ENCODE data around the gene MAGI1. TPM values are rescaled to one million over a fixed set of nuclear protein-coding genes. Genes with fewer than 3 reads are reported as not detected.
"Not testable (repeated sequence)": the region's sequence is repeated elsewhere in the genome, so short reads cannot be mapped to it uniquely, and the experiment has no call there.

Gene MAGI1
- total RNA-seq, 1 donor from 2014 or later: 44.9 TPM

DNA sequence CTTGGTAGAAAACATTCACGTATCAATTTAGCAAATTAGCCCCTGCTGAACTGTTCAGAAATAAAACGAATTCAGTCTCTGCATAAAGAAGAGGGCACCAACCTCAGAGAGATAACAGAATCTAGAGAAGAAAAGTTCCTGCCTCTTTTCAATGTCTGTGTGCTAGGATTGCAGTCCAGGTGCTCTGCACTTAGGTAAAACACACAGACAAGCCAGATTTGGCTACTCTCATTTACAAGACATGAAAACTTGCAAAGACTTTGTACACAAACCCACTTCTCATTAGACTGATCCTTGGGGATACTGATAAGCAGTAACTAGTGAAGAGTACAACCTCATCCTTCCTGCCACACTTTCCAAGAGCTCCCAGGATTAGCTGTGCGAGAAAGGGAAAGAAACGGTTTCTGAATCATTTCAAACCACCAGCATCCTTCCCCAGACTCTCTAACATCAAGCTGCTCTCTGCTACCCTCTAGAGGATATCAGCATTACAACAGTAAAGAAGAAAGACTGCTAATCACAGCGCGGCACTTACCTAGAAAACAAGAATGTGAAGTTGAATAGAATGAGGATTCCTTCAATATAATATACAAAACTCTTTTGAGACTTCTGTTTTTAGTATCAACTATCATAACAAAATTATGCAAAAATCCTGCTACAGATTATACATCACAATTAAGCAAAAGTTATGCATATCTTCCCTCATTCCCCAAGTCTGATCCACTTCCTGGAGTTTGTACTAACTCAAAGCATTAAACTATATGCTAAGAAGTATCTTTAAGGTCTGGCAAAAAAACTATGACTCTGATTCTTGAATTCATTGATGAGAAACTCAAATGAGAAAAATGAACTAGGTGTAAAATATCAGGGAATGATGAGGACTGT, 306.4 kb downstream of the MAGI1 start:
- DNase-seq (ENCODE audit: extremely low read depth, low read depth, low spot score): peak; percentile 39

DNA sequence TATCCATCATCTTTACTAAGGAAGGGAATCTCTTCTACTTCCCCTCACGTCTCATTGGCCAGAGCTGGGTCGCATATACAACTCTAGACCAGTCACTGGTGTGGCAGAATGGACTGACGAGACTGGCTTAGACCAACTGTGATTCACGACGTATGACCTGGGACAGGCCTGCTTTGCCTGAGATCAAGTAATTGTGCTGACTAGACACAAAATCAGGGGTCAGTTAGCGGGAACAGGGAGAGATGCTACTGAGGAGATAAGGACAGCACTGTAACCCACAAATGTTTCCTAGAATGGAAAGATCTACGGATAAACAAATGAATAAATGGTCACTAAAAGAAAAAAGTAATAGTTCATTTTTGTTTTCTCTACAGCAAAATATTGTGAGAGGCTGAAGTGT, 308.3 kb downstream of the MAGI1 start:
- DNase-seq (ENCODE audit: extremely low read depth, low read depth, low spot score): no peak

GRCh38 chr3:65729973-65730372, 308.7 kb downstream of the MAGI1 start:
- no peak for DNase-seq (ENCODE audit: extremely low read depth, low read depth, low spot score)

DNA sequence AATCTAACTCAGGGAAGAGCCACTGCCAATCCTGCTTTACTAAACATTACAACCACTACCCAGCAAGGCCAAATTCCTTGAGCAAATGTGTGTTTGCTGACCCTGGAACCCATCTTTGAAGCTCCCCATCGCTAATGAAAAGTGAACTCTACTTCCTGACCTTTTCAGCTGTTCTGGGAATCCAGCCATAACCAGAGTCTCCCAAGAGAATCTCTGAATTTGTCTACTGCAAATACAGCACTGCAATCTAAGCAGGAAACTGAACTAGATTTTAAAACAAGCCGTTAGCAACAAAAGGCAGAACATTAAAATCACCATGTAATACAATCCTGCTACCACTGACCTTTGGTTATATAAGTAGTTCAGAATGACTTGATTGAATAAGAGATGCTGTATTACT, 309.2 kb downstream of the MAGI1 start:
- no peak for DNase-seq (ENCODE audit: extremely low read depth, low read depth, low spot score)

DNA sequence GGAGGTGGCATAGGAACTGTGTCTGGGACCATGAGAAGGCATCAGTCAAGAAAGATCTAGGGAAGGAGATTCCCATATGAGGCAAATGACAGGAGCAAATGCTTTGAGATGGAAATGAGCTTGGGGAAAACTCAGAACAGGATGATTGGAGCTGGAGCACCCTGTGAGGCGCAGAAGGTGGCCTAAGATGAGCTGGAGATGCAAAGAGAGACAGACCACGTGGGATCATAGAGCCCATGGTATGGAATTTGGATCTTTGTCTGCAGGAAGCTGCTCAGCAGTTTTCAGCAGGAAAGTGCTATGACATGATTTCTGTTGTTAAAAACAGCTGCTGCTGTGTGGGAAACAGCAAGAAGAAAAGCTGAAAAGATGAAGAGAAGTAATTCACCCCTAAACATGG, 310.6 kb downstream of the MAGI1 start:
- no peak for DNase-seq (ENCODE audit: extremely low read depth, low read depth, low spot score)

- DNase-seq (ENCODE audit: extremely low read depth, low read depth, low spot score): no peak
These were observed 314.7 kb downstream of the MAGI1 start for GRCh38 chr3:65723985-65724384.

GRCh38 chr3:65723011-65723410, 315.7 kb downstream of the MAGI1 start:
- no peak for DNase-seq (ENCODE audit: extremely low read depth, low read depth, low spot score)

DNA sequence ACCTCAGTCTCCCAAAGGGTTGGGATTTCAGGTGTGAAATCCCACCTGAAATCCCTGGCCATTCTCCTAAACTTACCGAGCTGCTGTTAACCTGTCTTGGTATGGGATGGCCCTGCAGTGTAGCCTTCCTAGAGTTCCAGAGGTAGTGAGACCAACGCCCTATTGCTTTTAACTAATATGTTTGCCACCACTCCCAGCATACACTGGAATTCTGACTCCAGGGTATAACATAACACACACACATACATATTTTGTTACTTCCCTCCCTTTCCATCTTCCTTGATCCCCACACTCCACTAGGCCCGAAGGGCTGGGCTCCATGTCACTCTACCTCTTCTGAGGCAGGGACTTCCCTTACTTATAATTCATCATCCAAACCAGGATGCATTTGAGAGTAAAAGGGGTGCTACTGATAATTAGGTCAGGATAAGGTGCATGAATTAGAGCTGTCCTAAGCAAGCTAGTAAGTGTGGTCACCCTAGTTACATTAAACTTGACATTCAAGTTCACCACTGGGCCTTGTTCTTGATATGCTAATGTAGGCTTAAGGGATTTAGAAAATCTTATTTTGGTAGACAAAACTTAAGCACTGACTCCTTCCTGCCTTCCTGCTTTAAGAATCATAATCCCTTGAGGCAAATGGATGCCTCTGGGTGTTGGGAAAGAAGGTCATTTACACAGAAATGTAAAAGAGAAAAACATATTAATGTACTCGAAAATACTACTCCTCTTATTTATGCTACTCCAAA, 317.6 kb downstream of the MAGI1 start:
- no peak for DNase-seq (ENCODE audit: extremely low read depth, low read depth, low spot score)

DNA sequence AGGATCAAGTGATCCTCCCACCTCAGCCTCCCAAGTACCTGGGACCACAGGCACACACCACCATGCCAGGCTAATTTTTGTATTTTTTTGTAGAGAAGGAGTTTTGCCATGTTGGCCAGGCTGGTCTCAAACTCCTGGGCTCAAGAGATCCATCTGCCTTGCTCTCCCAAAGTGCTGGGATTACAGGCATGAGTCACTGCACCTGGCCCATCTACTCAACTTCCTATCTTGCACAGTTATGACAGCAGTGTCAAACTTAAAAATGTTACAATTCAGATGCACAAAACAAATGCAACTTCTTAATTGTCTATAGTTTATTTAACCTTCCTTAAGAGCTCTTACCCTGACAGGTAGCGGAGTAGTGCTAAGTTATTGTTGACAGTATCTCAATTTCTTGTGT, 319.1 kb downstream of the MAGI1 start:
- not testable (repeated sequence) for DNase-seq (ENCODE audit: extremely low read depth, low read depth, low spot score)

GRCh38 chr3:65717676-65718346, 320.9 kb downstream of the MAGI1 start:
- no peak for DNase-seq (ENCODE audit: extremely low read depth, low read depth, low spot score)

DNA sequence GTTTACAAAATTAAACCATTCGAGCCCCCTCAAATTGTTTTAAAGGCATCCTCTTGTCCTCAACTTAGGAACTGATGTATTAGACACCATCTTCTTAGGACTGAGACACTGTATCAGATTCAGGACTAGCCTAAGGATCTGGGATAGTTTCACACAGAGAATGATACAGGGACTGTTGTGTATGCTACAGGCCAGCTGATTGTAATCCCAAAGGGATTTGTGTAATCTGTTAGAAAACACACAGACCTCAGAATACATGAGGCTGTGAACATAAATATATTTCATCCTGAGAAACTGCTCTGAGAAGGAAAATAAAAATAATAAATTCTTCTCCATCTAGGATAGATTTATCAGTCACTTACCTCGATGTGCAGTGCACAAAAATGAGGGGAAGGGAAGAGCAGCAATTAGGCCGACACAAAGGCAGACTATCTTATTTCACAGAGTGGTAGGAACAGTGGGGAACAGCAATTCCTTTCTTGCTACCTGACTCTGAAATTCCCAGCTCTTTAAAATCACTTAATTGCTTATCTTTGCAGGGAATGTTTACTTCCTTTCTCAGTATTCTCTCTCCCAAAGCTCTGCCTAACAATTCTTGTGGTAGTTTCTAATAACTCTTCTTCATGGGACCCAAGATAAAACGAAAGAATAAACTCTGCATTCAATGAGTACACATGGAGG, 322.5 kb downstream of the MAGI1 start:
- DNase-seq (ENCODE audit: extremely low read depth, low read depth, low spot score): no peak

- DNase-seq (ENCODE audit: extremely low read depth, low read depth, low spot score): no peak
These were observed 324.6 kb downstream of the MAGI1 start for GRCh38 chr3:65714134-65714533.

- DNase-seq (ENCODE audit: extremely low read depth, low read depth, low spot score): no peak
These were observed 325.7 kb downstream of the MAGI1 start for GRCh38 chr3:65713016-65713415.

- no peak for DNase-seq (ENCODE audit: extremely low read depth, low read depth, low spot score)
These were observed 326.6 kb downstream of the MAGI1 start for GRCh38 chr3:65712140-65712539.

DNA sequence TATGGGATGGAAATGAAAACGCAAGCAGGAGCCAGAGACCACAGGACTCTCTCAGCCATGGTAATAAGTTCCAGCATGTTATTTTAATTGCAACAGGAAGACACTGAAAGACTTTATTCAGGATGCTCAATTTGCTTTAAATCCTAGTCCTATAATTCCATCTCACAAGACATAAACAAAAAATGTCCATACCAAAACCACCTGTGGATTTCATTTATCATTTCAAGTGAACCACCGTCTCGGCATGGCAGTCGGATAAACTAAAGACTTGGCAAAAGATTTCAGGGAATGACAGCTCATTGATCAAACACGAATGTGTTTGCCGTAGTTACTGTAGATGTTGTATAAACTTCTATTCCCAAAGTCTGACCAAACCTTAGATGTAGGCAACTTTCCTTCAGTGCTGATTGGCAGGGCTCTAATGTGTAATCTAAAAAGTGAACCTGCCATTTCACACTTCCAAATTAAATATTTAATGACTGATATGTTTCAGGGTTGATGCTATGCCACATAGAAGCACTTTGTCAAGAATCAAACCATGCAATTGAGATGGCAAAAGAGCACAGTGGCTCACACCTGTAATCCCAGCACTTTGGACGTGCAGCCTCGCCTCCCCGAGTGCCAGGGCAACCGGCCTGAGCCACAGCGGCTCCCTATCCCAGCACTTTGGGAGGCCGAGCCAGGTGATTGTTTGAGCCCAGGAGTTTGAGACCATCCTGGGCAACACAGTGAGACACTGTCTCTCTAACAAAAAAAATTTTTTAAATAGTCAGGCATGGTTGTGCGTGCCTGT, 331.7 kb downstream of the MAGI1 start:
- DNase-seq (ENCODE audit: extremely low read depth, low read depth, low spot score): no peak

DNA sequence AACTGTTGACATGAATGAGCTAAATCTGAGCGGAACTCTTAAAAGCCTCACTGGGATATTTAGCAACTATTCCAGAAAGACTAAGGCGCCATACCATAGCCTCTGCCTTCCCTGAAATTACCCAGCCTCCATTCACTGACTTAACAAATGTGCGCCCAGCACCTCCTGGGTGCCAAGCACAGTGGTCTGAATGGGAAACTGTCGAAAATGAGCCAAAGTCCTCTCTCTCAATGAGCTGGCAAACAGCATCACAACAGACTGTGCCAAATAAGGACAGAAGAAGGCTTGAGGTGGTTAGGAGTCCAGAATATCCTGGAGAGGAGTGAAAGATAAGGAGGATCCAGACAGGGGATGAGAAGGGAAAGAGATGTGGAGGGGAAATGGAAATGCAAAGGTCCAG, 332.4 kb downstream of the MAGI1 start:
- no peak for DNase-seq (ENCODE audit: extremely low read depth, low read depth, low spot score)

GRCh38 chr3:65703820-65704219, 334.9 kb downstream of the MAGI1 start:
- DNase-seq (ENCODE audit: extremely low read depth, low read depth, low spot score): no peak

- no peak for DNase-seq (ENCODE audit: extremely low read depth, low read depth, low spot score)
These were observed 335.7 kb downstream of the MAGI1 start for GRCh38 chr3:65703026-65703425.

DNA sequence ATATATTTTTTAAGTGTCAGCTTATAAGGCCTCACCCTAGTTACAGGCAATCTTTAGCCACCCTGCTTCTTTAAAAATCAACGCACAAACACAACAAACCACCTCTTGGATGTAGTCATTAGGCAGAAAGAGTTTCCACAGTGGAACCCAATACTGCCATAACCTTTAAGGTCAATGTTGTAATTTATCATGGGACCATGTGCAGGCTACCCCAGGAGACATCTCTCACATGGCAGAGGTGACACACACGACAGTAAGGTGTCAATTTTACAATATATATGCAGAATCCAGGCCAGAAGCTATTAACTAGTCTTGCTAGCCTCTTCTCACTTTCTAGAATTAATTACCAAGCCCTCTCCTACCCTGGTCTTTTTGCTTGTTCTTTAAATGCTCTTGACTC, 336.5 kb downstream of the MAGI1 start:
- no peak for DNase-seq (ENCODE audit: extremely low read depth, low read depth, low spot score)

- DNase-seq (ENCODE audit: extremely low read depth, low read depth, low spot score): no peak
These were observed 337.2 kb downstream of the MAGI1 start for GRCh38 chr3:65701516-65701915.

Measured in glomerular endothelial cell (primary cell).